SHP77 treated with DMSO at 0.1 percent for 48 hours (cell line): ENCODE measurements around the gene CDH13.

ENCODE experiments used
- DNase-seq: peaks from one replicate; lab custom pipeline; 2025; lab: John Stamatoyannopoulos, UW

Gene CDH13

GRCh38 chr16:82953517-82953916, 326.7 kb downstream of the CDH13 start:
- DNase-seq = no peak

GRCh38 chr16:82954224-82954929, 327.6 kb downstream of the CDH13 start:
- no peak for DNase-seq

GRCh38 chr16:82955741-82956348, 329.1 kb downstream of the CDH13 start:
- DNase-seq = no peak

GRCh38 chr16:82957212-82957611, 330.4 kb downstream of the CDH13 start:
- no peak for DNase-seq

- no peak for DNase-seq
These were observed 334.1 kb downstream of the CDH13 start for GRCh38 chr16:82960918-82961317.

GRCh38 chr16:82963653-82964052, 336.9 kb downstream of the CDH13 start:
- DNase-seq = no peak

GRCh38 chr16:82965808-82966207, 339.0 kb downstream of the CDH13 start:
- no peak for DNase-seq

- no peak for DNase-seq
These were observed 340.7 kb downstream of the CDH13 start for GRCh38 chr16:82967424-82967823.

- no peak for DNase-seq
These were observed 344.4 kb downstream of the CDH13 start for GRCh38 chr16:82971126-82971525.

GRCh38 chr16:82972331-82972919, 345.7 kb downstream of the CDH13 start:
- no peak for DNase-seq

GRCh38 chr16:82979406-82980111, 352.8 kb downstream of the CDH13 start:
- no peak for DNase-seq

GRCh38 chr16:82980810-82981209, 354.0 kb downstream of the CDH13 start:
- DNase-seq = no peak

GRCh38 chr16:82987767-82988166, 361.0 kb downstream of the CDH13 start:
- no peak for DNase-seq

- no peak for DNase-seq
These were observed 363.4 kb downstream of the CDH13 start for GRCh38 chr16:82990155-82990554.

GRCh38 chr16:82991410-82991809, 364.6 kb downstream of the CDH13 start:
- DNase-seq = no peak

GRCh38 chr16:82991966-82992675, 365.4 kb downstream of the CDH13 start:
- no peak for DNase-seq

- no peak for DNase-seq
These were observed 366.0 kb downstream of the CDH13 start for GRCh38 chr16:82992786-82993185.

GRCh38 chr16:82993415-82993814, 366.6 kb downstream of the CDH13 start:
- no peak for DNase-seq

GRCh38 chr16:82993926-82994325, 367.2 kb downstream of the CDH13 start:
- DNase-seq = no peak

GRCh38 chr16:82995286-82995923, 368.6 kb downstream of the CDH13 start:
- DNase-seq = no peak

GRCh38 chr16:82995924-82996441, 369.2 kb downstream of the CDH13 start:
- DNase-seq = no peak
